ENCODE data around the gene NRAP. TPM values are rescaled to one million over a fixed set of nuclear protein-coding genes. Genes with fewer than 3 reads are reported as not detected.

The NRAP gene
- polyA plus RNA-seq, 1 donor from 2014 or later: not detected

- H3K36me3 ChIP-seq (ENCODE audit: insufficient read depth, low read length): no peaks in the 10 kb centered on the region
- no peak overlapping the region for H2AFZ ChIP-seq (ENCODE audit: low read depth, low read length)
- no peaks in the 10 kb centered on the region for H3K27me3 ChIP-seq (ENCODE audit: insufficient read depth, low read depth, low read length)
- no peaks in the 10 kb centered on the region for H3F3A ChIP-seq (ENCODE audit: insufficient read depth, low read length, poor library complexity, severe bottlenecking)
- no peaks in the 10 kb centered on the region for H3K9me2 ChIP-seq (ENCODE audit: insufficient read depth, low read length)
- TF ChIP-seq POLR2AphosphoS5 (IDR thresholded peaks at IDR 0.05): no peak
- no peak for TF ChIP-seq REST (IDR thresholded peaks at IDR 0.05; ENCODE audit: borderline replicate concordance)
- TF ChIP-seq MXI1 (conservative IDR thresholded peaks at IDR 0.05; ENCODE audit: poor library complexity, severe bottlenecking): no peak
- TF ChIP-seq RAD21 (conservative IDR thresholded peaks at IDR 0.05): no peak
- TF ChIP-seq TAF1 (IDR thresholded peaks at IDR 0.05; ENCODE audit: low read depth): no peak
- TF ChIP-seq CTCF (IDR thresholded peaks at IDR 0.05; ENCODE audit: poor library complexity, severe bottlenecking): no peak
- H3K79me2 ChIP-seq (replicated peaks; ENCODE audit: insufficient read depth, low read length): no peaks in the 10 kb centered on the region
- no peak overlapping the region for H3K9ac ChIP-seq (ENCODE audit: low read length)
- H3K4me2 ChIP-seq (ENCODE audit: low read length): no peak overlapping the region
- H3K9me3 ChIP-seq (ENCODE audit: low read length): no peaks in the 10 kb centered on the region
- no peaks in the 10 kb centered on the region for H4K20me1 ChIP-seq (ENCODE audit: insufficient read depth)
- no peak overlapping the region for H3K4me3 ChIP-seq (ENCODE audit: low read length)
- H3K27ac ChIP-seq (ENCODE audit: low read length): no peak overlapping the region
Observed at GRCh38 chr10:113540845-113541548, 122.8 kb downstream of the NRAP start.

- H3K27ac ChIP-seq (ENCODE audit: low read length): no peak overlapping the region
- H3K9me2 ChIP-seq (ENCODE audit: insufficient read depth, low read length): no peaks in the 10 kb centered on the region
- no peaks in the 10 kb centered on the region for H3K36me3 ChIP-seq (ENCODE audit: insufficient read depth, low read length)
- no peaks in the 10 kb centered on the region for H3K79me2 ChIP-seq (replicated peaks; ENCODE audit: insufficient read depth, low read length)
- no peaks in the 10 kb centered on the region for H3K27me3 ChIP-seq (ENCODE audit: insufficient read depth, low read depth, low read length)
- no peaks in the 10 kb centered on the region for H4K20me1 ChIP-seq (ENCODE audit: insufficient read depth)
- H3K9me3 ChIP-seq (ENCODE audit: low read length): no peaks in the 10 kb centered on the region
- H3K9ac ChIP-seq (ENCODE audit: low read length): no peak overlapping the region
- no peak overlapping the region for H3K4me3 ChIP-seq (ENCODE audit: low read length)
- TF ChIP-seq MXI1 (conservative IDR thresholded peaks at IDR 0.05; ENCODE audit: poor library complexity, severe bottlenecking) (no peak), EP300 (conservative IDR thresholded peaks at IDR 0.05; ENCODE audit: poor library complexity, severe bottlenecking) (no peak), TAF1 (IDR thresholded peaks at IDR 0.05; ENCODE audit: low read depth) (no peak), SMC3 (conservative IDR thresholded peaks at IDR 0.05; ENCODE audit: poor library complexity) (no peak), EZH2 (IDR thresholded peaks at IDR 0.05; ENCODE audit: borderline replicate concordance, insufficient read depth, low read length, poor library complexity, severe bottlenecking) (no peak), RAD21 (conservative IDR thresholded peaks at IDR 0.05) (no peak), POLR2AphosphoS5 (IDR thresholded peaks at IDR 0.05) (no peak), CTCF (IDR thresholded peaks at IDR 0.05; ENCODE audit: poor library complexity, severe bottlenecking) (no peak), REST (IDR thresholded peaks at IDR 0.05; ENCODE audit: borderline replicate concordance) (no peak)
- no peaks in the 10 kb centered on the region for H3F3A ChIP-seq (ENCODE audit: insufficient read depth, low read length, poor library complexity, severe bottlenecking)
- H3K4me2 ChIP-seq (ENCODE audit: low read length): no peak overlapping the region
- no peak overlapping the region for H2AFZ ChIP-seq (ENCODE audit: low read depth, low read length)
Observed at GRCh38 chr10:113539789-113540188, 124.1 kb downstream of the NRAP start.

All from neural cell (in vitro differentiated cells).